HG03558 (cell line): Measurements from ENCODE around the gene NME7.
A peak's percentile ranks its signal among the peaks of the same experiment; 100 is the strongest.
"Not testable (repeated sequence)": the region's sequence is repeated elsewhere in the genome, so short reads cannot be mapped to it uniquely, and the experiment has no call there.

Experiments used
- ATAC-seq: cut with Tn5 transposase; IDR thresholded peaks from one replicate; pipeline ENCODE4 v1.9.1; 2021; ENCODE audit warnings: moderate number of reproducible peaks; ENCODE audit not compliant: unreplicated experiment; ENCODE audit errors: extremely low read depth

Gene NME7, protein sequence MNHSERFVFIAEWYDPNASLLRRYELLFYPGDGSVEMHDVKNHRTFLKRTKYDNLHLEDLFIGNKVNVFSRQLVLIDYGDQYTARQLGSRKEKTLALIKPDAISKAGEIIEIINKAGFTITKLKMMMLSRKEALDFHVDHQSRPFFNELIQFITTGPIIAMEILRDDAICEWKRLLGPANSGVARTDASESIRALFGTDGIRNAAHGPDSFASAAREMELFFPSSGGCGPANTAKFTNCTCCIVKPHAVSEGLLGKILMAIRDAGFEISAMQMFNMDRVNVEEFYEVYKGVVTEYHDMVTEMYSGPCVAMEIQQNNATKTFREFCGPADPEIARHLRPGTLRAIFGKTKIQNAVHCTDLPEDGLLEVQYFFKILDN

DNA sequence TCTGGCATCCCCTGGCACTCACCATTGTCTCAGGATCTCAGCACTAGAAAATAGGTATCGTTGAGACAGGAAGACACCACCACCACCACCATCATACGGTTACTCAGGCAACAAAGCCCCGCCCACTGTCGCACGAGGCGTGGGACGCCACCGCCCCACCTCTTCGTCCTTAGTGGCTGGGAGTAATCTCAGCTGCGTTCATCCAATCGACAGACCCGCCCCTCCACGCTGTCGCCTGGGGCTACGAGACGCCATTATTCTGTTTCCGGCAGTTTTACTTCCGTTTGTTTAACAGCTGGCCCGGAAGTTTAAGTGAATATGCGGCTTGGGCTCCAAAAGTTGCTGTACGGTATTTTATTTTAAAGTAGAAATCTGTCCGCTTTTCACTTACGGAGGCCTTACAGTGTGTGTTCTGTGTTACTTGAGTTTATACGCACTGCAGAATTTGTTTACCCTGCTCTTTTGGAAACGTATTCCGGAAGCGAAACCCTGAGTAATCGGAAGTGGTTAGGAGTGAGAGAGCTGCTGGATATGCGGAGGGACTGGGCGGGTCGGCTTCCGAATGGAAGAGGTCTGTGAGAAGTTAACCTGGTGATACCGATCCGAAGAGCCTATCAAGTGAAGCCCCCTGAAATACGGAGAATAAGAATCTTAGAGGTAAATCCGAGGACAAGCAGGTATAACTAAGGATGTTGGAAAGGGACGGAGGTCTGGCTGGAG, at the start of gene NME7, which contains the start of gene BLZF1:
NME7 (minus strand) TSS at position 112 of the 720 bp plus-strand sequence; CDS start at position 25, 87 bp downstream.
BLZF1 (plus strand) TSS at position 510 of the 720 bp plus-strand sequence. CDS start 1,328 bp downstream, outside the sequence.
- ATAC-seq, result peak; percentile 90

DNA sequence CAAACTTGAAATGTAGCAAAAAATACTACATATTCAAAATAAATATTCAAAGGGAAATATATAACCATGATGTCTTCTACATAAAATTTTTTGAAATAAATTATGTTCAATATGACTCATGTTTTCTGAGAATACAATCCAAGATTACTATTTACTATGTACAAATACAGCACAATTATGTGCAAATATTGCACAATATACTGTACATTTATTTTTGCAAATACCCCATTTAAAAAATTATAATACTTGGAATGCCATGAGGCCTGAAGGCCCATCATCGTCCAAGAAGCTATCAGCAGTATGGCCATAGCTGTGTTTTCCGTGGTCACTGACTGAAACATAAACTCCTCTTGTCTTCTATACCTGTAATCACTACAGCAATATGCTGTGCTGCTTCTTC, 47.4 kb upstream of the NME7 start:
- ATAC-seq, result no peak

- not testable (repeated sequence) for ATAC-seq
Measured at GRCh38 chr1:169408340-169408739, 40.7 kb upstream of the NME7 start.

DNA sequence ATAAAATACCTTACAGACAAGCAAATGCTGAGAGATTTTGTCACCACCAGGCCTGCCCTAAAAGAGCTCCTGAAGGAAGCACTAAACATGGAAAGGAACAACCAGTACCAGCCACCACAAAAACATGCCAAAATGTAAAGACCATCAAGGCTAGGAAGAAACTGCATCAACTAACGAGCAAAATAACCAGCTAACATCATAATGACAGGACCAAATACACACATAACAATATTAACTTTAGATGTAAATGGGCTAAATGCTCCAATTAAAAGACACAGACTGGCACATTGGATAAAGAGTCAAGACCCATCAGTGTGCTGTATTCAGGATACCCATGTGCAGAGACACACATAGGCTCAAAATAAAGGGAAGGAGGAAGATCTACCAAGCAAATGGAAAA, 35.0 kb upstream of the NME7 start:
- ATAC-seq, result not testable (repeated sequence)

DNA sequence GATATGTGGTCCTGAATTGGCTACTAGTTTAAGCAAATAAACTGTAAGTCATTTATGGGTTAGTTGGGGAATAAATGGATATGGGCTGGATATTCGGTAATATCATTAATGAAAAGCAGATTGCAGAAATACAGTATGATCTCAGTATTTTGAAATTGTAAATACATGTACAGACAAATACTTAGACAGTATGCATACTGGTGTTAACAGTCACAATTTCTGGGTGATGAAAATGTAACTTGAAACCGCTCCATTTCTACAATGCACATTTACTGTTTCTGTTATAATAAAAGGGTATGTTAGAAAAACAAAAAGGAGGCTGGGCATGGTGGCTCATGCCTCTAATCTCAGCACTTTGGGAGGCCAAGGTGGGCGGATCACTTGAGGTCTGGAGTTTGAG, 28.4 kb upstream of the NME7 start:
- no peak for ATAC-seq

GRCh38 chr1:169392406-169392805, 24.8 kb upstream of the NME7 start:
- no peak for ATAC-seq

GRCh38 chr1:169390303-169390702, 22.7 kb upstream of the NME7 start:
- peak; percentile 82 for ATAC-seq

- ATAC-seq, result no peak
Measured at GRCh38 chr1:169387399-169387798, 19.8 kb upstream of the NME7 start.

GRCh38 chr1:169383449-169383848, 15.9 kb upstream of the NME7 start:
- ATAC-seq, result no peak

GRCh38 chr1:169381162-169381561, 13.6 kb upstream of the NME7 start:
- no peak for ATAC-seq

DNA sequence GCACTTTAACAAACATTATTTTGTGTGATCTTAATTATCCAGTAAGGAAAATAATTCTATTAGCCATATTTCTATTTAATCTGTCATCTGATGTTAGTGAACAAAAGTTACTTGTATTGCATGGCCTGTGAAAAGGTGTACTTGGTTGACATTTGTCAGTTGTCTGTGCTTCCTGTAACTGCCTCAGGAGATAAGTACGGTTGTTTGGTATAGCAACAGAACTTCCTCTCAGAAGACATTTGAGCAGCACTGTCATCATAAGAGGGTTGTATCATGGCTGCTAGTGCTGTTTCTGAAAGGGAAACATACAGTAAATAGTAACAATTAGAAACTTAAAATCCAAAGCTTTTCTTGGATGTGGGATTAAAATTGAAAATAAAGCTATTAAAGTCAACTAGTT, 3.8 kb upstream of the NME7 start:
- no peak for ATAC-seq

DNA sequence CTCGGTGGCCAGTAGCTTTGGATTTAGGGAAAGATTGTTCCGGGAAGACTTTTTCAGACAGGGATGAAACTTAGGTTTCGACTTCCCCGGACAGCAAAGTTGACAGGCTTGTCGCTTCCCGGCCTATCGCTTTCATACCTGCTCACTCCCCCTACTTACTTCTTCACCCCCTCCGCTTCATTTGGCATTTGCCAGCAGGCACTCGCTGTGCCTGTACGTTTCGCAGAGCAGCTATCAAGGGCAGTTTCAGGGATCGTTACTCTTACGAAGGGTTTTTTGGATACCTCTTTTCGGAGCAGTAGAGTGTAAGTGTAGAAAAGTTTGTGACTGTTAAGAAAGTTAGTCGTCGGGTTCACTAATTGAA, 791 bp upstream of the NME7 start:
- no peak for ATAC-seq

- no peak for ATAC-seq
Measured at GRCh38 chr1:169367096-169367685, 406 bp downstream of the NME7 start.

DNA sequence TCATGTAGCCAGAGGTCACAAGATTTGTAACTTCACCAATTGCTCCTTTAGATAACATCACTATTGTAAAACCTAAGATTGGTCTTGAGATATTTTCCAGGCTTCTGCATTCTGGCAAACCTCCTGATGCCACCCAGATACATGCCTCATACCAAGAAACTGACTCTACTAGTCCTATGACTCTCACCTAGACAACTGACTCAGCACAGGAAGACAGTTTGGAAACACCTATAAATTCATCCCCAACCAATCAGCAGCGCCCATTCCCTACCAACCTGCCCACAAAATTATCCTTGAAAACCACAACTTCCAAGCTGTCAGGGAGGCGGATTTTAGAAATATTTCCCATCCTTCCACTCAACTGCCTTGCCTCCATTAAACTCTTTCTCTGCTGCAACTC, 2.6 kb downstream of the NME7 start:
- ATAC-seq, result no peak

DNA sequence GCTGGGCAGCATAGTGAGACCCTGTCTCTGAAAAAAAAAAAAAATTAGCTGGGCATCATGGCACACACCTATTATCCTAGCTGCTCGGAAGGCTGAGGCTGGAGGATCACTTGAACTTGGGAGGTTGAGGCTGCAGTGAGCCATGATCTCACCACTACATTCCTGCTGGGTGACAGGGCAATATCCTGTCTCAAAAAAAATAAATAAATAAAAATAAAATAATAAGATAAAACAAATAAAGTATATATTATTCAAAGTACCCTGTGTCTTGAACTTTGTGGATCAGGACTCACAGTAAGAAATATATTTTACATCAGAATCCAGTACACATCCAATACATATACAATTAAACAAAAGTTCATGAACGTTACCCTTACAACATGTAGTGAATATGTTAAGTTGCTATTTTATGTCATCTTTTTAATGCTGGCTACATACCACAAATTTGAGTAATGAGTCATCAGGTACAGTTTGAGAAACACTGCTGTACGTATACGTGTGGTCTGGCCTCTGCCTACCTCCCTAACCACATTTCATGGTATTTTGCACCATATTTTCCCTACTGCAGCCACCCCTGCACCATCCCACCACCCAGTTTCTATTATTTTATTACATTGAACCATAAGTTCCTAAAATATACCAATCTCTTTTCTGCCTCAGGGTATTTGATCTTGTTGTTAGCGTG, 4.4 kb downstream of the NME7 start:
- peak; percentile 28 for ATAC-seq

DNA sequence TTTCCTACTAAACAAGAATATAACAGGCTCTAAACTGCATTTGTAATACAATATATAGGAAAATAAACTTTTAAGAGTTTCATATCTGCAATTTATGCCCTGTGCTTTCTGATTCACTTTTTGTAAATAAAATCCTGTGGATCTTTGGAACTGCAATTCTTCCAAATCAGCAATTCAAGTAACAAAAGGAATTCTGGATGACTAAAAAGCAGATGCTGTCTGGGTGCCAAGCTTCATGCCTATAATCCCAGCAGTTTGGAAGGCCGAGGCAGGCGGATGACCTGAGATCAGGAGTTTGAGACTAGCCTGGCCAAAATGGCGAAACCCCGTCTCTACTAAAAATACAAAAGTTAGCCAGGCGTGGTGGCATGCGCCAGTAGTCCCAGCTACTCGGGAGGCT, 6.3 kb downstream of the NME7 start:
- ATAC-seq, result no peak

DNA sequence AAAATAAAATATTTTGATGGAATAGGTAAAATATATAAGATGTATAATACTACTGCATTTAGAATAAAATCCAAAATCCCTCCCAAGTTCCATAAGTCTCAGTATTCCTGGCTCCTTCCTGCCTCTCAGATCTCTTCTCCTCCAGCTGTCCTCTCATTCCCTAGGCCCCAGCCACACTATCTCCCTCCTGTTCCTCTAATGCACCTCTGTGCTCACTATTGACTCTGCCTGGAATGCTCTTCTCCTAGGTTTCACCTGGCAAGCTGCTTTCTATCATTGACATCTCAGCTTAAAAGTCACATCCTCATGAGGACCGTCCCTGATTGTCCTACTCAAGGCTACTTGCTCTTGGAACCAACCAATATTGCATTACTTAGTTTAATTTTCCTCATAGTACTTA, 7.2 kb downstream of the NME7 start:
- ATAC-seq, result no peak

DNA sequence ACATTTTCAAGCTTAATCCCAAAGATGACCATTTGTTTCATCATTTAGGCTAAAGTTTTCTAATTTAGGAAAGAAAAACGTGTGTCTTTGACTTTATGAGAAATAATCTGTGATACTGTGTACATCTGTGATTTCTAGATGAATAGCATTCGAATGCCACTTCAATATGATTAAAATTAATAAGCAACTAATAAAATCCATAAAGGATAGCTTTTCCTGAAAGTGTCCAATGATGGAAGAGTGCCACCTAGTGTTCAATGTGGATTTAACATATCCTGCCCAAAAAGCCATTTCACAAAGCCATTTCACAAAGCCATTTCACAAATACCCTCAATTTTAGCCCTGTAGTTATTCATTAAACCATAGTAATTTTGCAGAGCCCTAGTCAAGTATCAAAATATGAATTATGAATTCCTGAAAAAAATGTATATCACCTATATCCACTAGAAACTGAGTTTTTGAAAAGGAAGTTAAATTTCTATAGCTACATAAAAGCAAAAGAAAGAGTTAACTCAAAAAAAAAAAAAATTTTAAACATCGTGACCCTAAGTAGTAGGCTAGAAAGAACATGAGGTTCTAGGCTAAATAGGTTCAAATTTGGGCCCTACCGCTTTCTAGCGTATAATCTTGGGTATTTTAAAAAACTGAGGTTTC, 19.1 kb downstream of the NME7 start:
- ATAC-seq, result no peak

GRCh38 chr1:169347688-169348382, 19.8 kb downstream of the NME7 start:
- no peak for ATAC-seq
